B cell (primary cell): ENCODE data around the gene WWP2. TPM values are rescaled to one million over a fixed set of nuclear protein-coding genes. Genes with fewer than 3 reads are reported as not detected.

Experiments
- ATAC-seq: fragments of 200-7000 bp; cut with Tn5 transposase; one replicate; pipeline ENCODE4 v1.10.0; 2021; ENCODE audit warnings: low read depth, mild to moderate bottlenecking, moderate number of reproducible peaks, moderate library complexity
- CTCF ChIA-PET: fragments of 350-600 bp; sonication (Branson Sonifier 250); formaldehyde crosslinking; loops from one replicate; lab custom pipeline; 2021; ENCODE audit warnings: antibody characterized with exemption, inconsistent platforms; lab: Charles Lee
- POLR2A ChIA-PET: fragments of 350-600 bp; sonication (Branson Sonifier 250); formaldehyde crosslinking; loops from one replicate; lab custom pipeline; 2021; ENCODE audit warnings: antibody characterized with exemption; lab: Charles Lee
- DNase-seq: peaks from one replicate; pipeline ENCODE4 v3.0.0; 2013
- H2AFZ ChIP-seq: 2 replicates; pipeline ENCODE4 v1.6.1; 2012; ENCODE audit warnings: mild to moderate bottlenecking, low read depth, low read length; ENCODE audit not compliant: insufficient read depth, poor library complexity, severe bottlenecking
- H3K27ac ChIP-seq, 2 donors: 1 replicate in 1 of 2; 2 replicates in 1 of 2; pipeline ENCODE4 v1.5.1; 2012 to 2013; ENCODE audit warnings: low read length in 2 of 2, mild to moderate bottlenecking in 2 of 2, moderate library complexity in 1 of 2
- H3K27me3 ChIP-seq, 4 experiments: fragments of 200-600 bp in 1 of 4; sonication (generic) in 1 of 4; replicated peaks in 1 of 4; 1 replicate in 2 of 4; 2 replicates in 2 of 4; pipeline versions ENCODE4 v1.6.1 to v1.7.0; 2013 to 2016; ENCODE audit warnings: low read length in 3 of 4, mild to moderate bottlenecking in 2 of 4, mixed read lengths in 1 of 4, moderate library complexity in 1 of 4; ENCODE audit not compliant: insufficient read depth in 4 of 4, control insufficient read depth in 3 of 4; ENCODE audit errors: control extremely low read depth in 1 of 4
- H3K36me3 ChIP-seq, 2 experiments: replicated peaks in 1 of 2; 1 replicate in 1 of 2; 2 replicates in 1 of 2; pipeline versions ENCODE4 v1.6.1 to v1.7.1; 2013; ENCODE audit warnings: low read length in 1 of 2; ENCODE audit not compliant: insufficient read depth in 2 of 2, control insufficient read depth in 1 of 2; ENCODE audit errors: control extremely low read depth in 1 of 2, extremely low read depth in 1 of 2
- H3K4me1 ChIP-seq, 2 donors: fragments of 200-600 bp in 1 of 2; sonication (generic) in 1 of 2; 1 replicate in 1 of 2; 2 replicates in 1 of 2; pipeline versions ENCODE4 v1.5.1 to v1.6.1; 2013 to 2017; ENCODE audit warnings: low read length in 2 of 2; ENCODE audit not compliant: control insufficient read depth in 2 of 2, insufficient read depth in 2 of 2
- H3K4me2 ChIP-seq: replicated peaks from 2 replicates; pipeline ENCODE3; 2012; ENCODE audit warnings: mild to moderate bottlenecking, low read depth, low read length; ENCODE audit not compliant: poor library complexity, severe bottlenecking
- H3K4me3 ChIP-seq, 5 experiments: fragments of 200-600 bp in 1 of 5; sonication (generic) in 1 of 5; 1 replicate in 3 of 5; 2 replicates in 2 of 5; pipeline versions ENCODE4 v1.5.1 to v1.7.0; 2011 to 2016; ENCODE audit warnings: low read length in 4 of 5, mild to moderate bottlenecking in 4 of 5, low read depth in 2 of 5, control low read depth in 1 of 5, moderate library complexity in 1 of 5; ENCODE audit not compliant: insufficient read depth in 1 of 5; ENCODE audit errors: control extremely low read depth in 1 of 5, extremely low read depth in 1 of 5
- H3K79me2 ChIP-seq: fragments of 200-600 bp; sonication (generic); one replicate; pipeline ENCODE4 v1.6.0; 2016; ENCODE audit warnings: low read length; ENCODE audit not compliant: control insufficient read depth, insufficient read depth
- H3K9ac ChIP-seq: fragments of 200-600 bp; sonication (generic); 2 replicates; pipeline ENCODE4 v1.6.1; 2017; ENCODE audit warnings: mild to moderate bottlenecking, low read length, moderate library complexity
- H3K9me3 ChIP-seq, 3 donors: one replicate each; pipeline versions ENCODE4 v1.6.1 to v1.7.1; 2013; ENCODE audit warnings: low read length in 2 of 3; ENCODE audit not compliant: control insufficient read depth in 2 of 3, insufficient read depth in 1 of 3; ENCODE audit errors: control extremely low read depth in 1 of 3
- H4K20me1 ChIP-seq: 2 replicates; pipeline ENCODE4 v1.6.0; 2012; ENCODE audit warnings: mild to moderate bottlenecking, low read length; ENCODE audit not compliant: insufficient read depth, control insufficient read depth, poor library complexity, severe bottlenecking
- H3K27ac Mint-ChIP-seq: one replicate; pipeline ENCODE4 v1.8.0; 2021; ENCODE audit warnings: mixed read lengths
- H3K27me3 Mint-ChIP-seq: one replicate; pipeline ENCODE4 v1.8.0; 2021; ENCODE audit warnings: mixed read lengths
- H3K4me1 Mint-ChIP-seq: one replicate; pipeline ENCODE4 v1.8.0; 2021; ENCODE audit warnings: mixed read lengths
- H3K4me3 Mint-ChIP-seq: one replicate; pipeline ENCODE4 v1.8.0; 2021; ENCODE audit warnings: mixed read lengths
- H3K9me3 Mint-ChIP-seq: one replicate; pipeline ENCODE4 v1.8.0; 2022; ENCODE audit warnings: mixed read lengths; ENCODE audit not compliant: insufficient read depth
- CTCF ChIP-seq: fragments of 200-600 bp; IDR thresholded peaks from one replicate; pipeline ENCODE4 v1.8.0; 2022; ENCODE audit warnings: antibody characterized with exemption, mild to moderate bottlenecking
- EZH2 ChIP-seq: IDR thresholded peaks from 2 replicates; pipeline ENCODE4 v1.6.1; 2012; ENCODE audit warnings: borderline replicate concordance, low read depth, mild to moderate bottlenecking, moderate library complexity, low read length; ENCODE audit not compliant: insufficient read depth, poor library complexity, severe bottlenecking
- WGBS: methylation state at CpG from one replicate; pipeline ENCODE4 v1.1.5; 2013; ENCODE audit warnings: missing lambda C conversion rate; ENCODE audit not compliant: insufficient coverage; 5-methylcytosine and 5-hydroxymethylcytosine counted together
- intact Hi-C: fragments of 100-400 bp; cut with micrococcal nuclease; formaldehyde crosslinking; loops from one replicate; pipeline ENCODE4 v1.10.0; 2022
- polyA plus RNA-seq: library from polyadenylated mRNA; depleted of rRNA; stranded (reverse); fragments of >200 nt; gene quantifications from 2 replicates; pipeline ENCODE4 v1.2.3, GENCODE V29; 2012
- total RNA-seq, 2 donors: library from RNA; stranded (reverse); fragments of 120-200 nt in 1 of 2; gene quantifications; 1 replicate in 1 of 2; 2 replicates in 1 of 2; pipeline versions ENCODE4 v1.2.3 to v1.2.4, GENCODE V29; 2013 to 2022

The WWP2 gene
- total and polyA plus RNA-seq, 2 donors (not counting 1 experiment from before 2014, with no cell fraction given): 33.4 to 105 TPM

GRCh38 chr16:69726313-69727060 is 35.6 kb upstream of the WWP2 start, which contains the start of gene NQO1:
Gene NQO1 (minus strand): TSS chr16:69726560. CDS start chr16:69726439, 121 bp downstream.
- H3K4me1 Mint-ChIP-seq: peaks cover 17% of the 10 kb centered on the region
- DNase-seq (peak; percentile 86), ATAC-seq (peak; percentile 99)
- Histone ChIP-seq H3K4me3 (peak within 1 kb of the TSS; percentile 59 to 68 (median 60)), H3K79me2 (no peaks in the 10 kb centered on the region), H3K4me2 (peak within 1 kb of the TSS; percentile 90), H2AFZ (peak within 1 kb of the TSS; percentile 91), H3K27me3 (no peaks in the 10 kb centered on the region), H4K20me1 (no peaks in the 10 kb centered on the region), H3K9ac (peak within 1 kb of the TSS; percentile 61), H3K27ac (peak within 1 kb of the TSS; percentile 47 to 66), H3K36me3 (no peaks in the 10 kb centered on the region), H3K9me3 (no peaks in the 10 kb centered on the region), H3K4me1 (peaks cover 11 to 15% of the 10 kb centered on the region in 2 donors)
- POLR2A ChIA-PET: interaction anchor here (0.6 to 1.4 kb wide), 3 partner anchors 28 to 341 kb away, joined by 3 to 6 read pairs (median 3); partner anchors contain the start of genes NOB1, TERF2 and WWP2
- peak within 1 kb of the TSS; percentile 96 for H3K27ac Mint-ChIP-seq
- WGBS: 1% methylated on average over 30 of the region's 31 CpGs
- no peaks in the 10 kb centered on the region for H3K9me3 Mint-ChIP-seq
- CTCF ChIA-PET: interaction anchor here (0.7 to 2.2 kb wide), 4 partner anchors 16 to 331 kb away, joined by 3 to 10 read pairs (median 6); partner anchors contain the start of gene NOB1
- intact Hi-C loops: loop anchor here (1.0 kb wide), 4 partner anchors 17 to 302 kb away; partner anchors contain the start of genes CYB5B, NOB1 and WWP2
- no peaks in the 10 kb centered on the region for H3K27me3 Mint-ChIP-seq
- TF ChIP-seq EZH2 (no peak), CTCF (no peak)
- peak within 1 kb of the TSS; percentile 99 for H3K4me3 Mint-ChIP-seq

GRCh38 chr16:69727916-69728270 is 34.2 kb upstream of the WWP2 start:
- Histone ChIP-seq H3K4me2 (no peak overlapping the region), H3K4me1 (peaks cover 11 to 15% of the 10 kb centered on the region in 2 donors), H3K79me2 (no peaks in the 10 kb centered on the region), H2AFZ (no peak overlapping the region), H3K27me3 (no peaks in the 10 kb centered on the region), H3K9ac (no peak overlapping the region), H4K20me1 (no peaks in the 10 kb centered on the region), H3K36me3 (no peaks in the 10 kb centered on the region), H3K4me3 (no peak overlapping the region), H3K27ac (no peak overlapping the region), H3K9me3 (no peaks in the 10 kb centered on the region)
- Mint-ChIP-seq H3K27ac (no peak overlapping the region), H3K4me3 (peak overlapping the region; percentile 12), H3K4me1 (peaks cover 17% of the 10 kb centered on the region), H3K27me3 (no peaks in the 10 kb centered on the region), H3K9me3 (no peaks in the 10 kb centered on the region)
- WGBS: 98% methylated on average over 4 of the region's 5 CpGs
- CTCF ChIA-PET: interaction anchor here (1.0 to 2.0 kb wide), 3 partner anchors 19 to 27 kb away, joined by 3 to 10 read pairs (median 3); partner anchors contain the start of gene NOB1
- intact Hi-C loops: no loop called here
- POLR2A ChIA-PET: no interaction called here
- DNase-seq (no peak), ATAC-seq (no peak)
- TF ChIP-seq EZH2: no peak
- no peak for TF ChIP-seq CTCF
